H9 (cell line): ENCODE data around the gene RAB11FIP5. TPM values are rescaled to one million over a fixed set of nuclear protein-coding genes. Genes with fewer than 3 reads are reported as not detected.

Experiments
- DNase-seq: peaks from one replicate; pipeline ENCODE4 v3.0.0-alpha.2; 2017
- H2AFZ ChIP-seq: one replicate; pipeline ENCODE4 v1.6.1; 2013; ENCODE audit warnings: mild to moderate bottlenecking, low read length, control low read depth, moderate library complexity
- H2AK5ac ChIP-seq: 2 replicates; pipeline ENCODE4 v1.6.1; 2013; ENCODE audit warnings: low read length, control low read depth, mixed read lengths; ENCODE audit not compliant: insufficient read length
- H2BK120ac ChIP-seq: one replicate; pipeline ENCODE4 v1.6.1; 2013; ENCODE audit warnings: low read depth, mild to moderate bottlenecking, low read length, control low read depth, inconsistent platforms; ENCODE audit not compliant: poor library complexity, severe bottlenecking
- H2BK12ac ChIP-seq: 2 replicates; pipeline ENCODE4 v1.6.1; 2013; ENCODE audit warnings: low read length, control low read depth, mixed read lengths, low read depth; ENCODE audit not compliant: insufficient read length
- H2BK15ac ChIP-seq: 2 replicates; pipeline ENCODE4 v1.6.1; 2013; ENCODE audit warnings: low read depth, low read length, control low read depth
- H2BK20ac ChIP-seq: one replicate; pipeline ENCODE4 v1.6.1; 2013; ENCODE audit warnings: low read depth, mild to moderate bottlenecking, low read length, control low read depth, inconsistent platforms; ENCODE audit not compliant: poor library complexity, severe bottlenecking
- H2BK5ac ChIP-seq: 2 replicates; pipeline ENCODE4 v1.6.1; 2013; ENCODE audit warnings: low read length, control low read depth, mixed read lengths; ENCODE audit not compliant: insufficient read length
- H3K14ac ChIP-seq: 2 replicates; pipeline ENCODE4 v1.6.1; 2013; ENCODE audit warnings: low read length, control low read depth; ENCODE audit not compliant: insufficient read depth
- H3K18ac ChIP-seq: 2 replicates; pipeline ENCODE4 v1.6.1; 2013; ENCODE audit warnings: low read depth, mild to moderate bottlenecking, mixed read lengths, low read length, control low read depth; ENCODE audit not compliant: insufficient read length
- H3K23ac ChIP-seq: 2 replicates; pipeline ENCODE4 v1.6.1; 2013; ENCODE audit warnings: low read length, control low read depth, mixed read lengths, low read depth; ENCODE audit not compliant: insufficient read length
- H3K23me2 ChIP-seq: 2 replicates; pipeline ENCODE4 v1.6.1; 2013; ENCODE audit warnings: low read depth, mild to moderate bottlenecking, mixed read lengths, low read length, control low read depth; ENCODE audit not compliant: insufficient read length, poor library complexity, severe bottlenecking
- H3K27ac ChIP-seq: 2 replicates; pipeline ENCODE4 v1.5.1; 2013; ENCODE audit warnings: low read length, control low read depth, mixed read lengths, low read depth; ENCODE audit not compliant: insufficient read length
- H3K27me3 ChIP-seq: 2 replicates; pipeline ENCODE4 v1.6.1; 2013; ENCODE audit warnings: low read length, control low read depth, inconsistent platforms; ENCODE audit not compliant: insufficient read depth
- H3K4ac ChIP-seq: 2 replicates; pipeline ENCODE4 v1.6.1; 2013; ENCODE audit warnings: low read depth, mild to moderate bottlenecking, control low read depth, inconsistent platforms, low read length, moderate library complexity
- H3K4me1 ChIP-seq: 2 replicates; pipeline ENCODE4 v1.6.1; 2013; ENCODE audit warnings: low read length, control low read depth, inconsistent platforms; ENCODE audit not compliant: insufficient read depth
- H3K4me2 ChIP-seq: 2 replicates; pipeline ENCODE4 v1.6.1; 2013; ENCODE audit warnings: low read length, control low read depth, mixed read lengths; ENCODE audit not compliant: insufficient read length, insufficient read depth
- H3K56ac ChIP-seq: 2 replicates; pipeline ENCODE4 v1.6.1; 2013; ENCODE audit warnings: low read depth, mild to moderate bottlenecking, mixed read lengths, low read length, control low read depth; ENCODE audit not compliant: insufficient read length
- H3K79me1 ChIP-seq: 2 replicates; pipeline ENCODE4 v1.6.1; 2013; ENCODE audit warnings: low read depth, mild to moderate bottlenecking, moderate library complexity, low read length, control low read depth, inconsistent platforms; ENCODE audit not compliant: insufficient read depth, poor library complexity, severe bottlenecking
- H3K79me2 ChIP-seq: 2 replicates; pipeline ENCODE4 v1.6.1; 2013; ENCODE audit warnings: low read length, control low read depth, inconsistent platforms; ENCODE audit not compliant: insufficient read depth
- H3K9ac ChIP-seq: 2 replicates; pipeline ENCODE4 v1.6.1; 2013; ENCODE audit warnings: low read length, control low read depth, mixed read lengths; ENCODE audit not compliant: insufficient read length; ENCODE audit errors: extremely low read depth
- H3K9me3 ChIP-seq: one replicate; pipeline ENCODE4 v1.6.1; 2013; ENCODE audit warnings: low read depth, low read length, inconsistent platforms; ENCODE audit not compliant: control insufficient read depth
- H3T11ph ChIP-seq: one replicate; pipeline ENCODE4 v1.6.1; 2013; ENCODE audit warnings: mild to moderate bottlenecking, low read length, control low read depth, inconsistent platforms
- H4K20me1 ChIP-seq: one replicate; pipeline ENCODE4 v1.6.1; 2013; ENCODE audit not compliant: control insufficient read depth, insufficient read length, insufficient read depth
- H4K5ac ChIP-seq: 2 replicates; pipeline ENCODE4 v1.6.1; 2013; ENCODE audit warnings: low read depth, mild to moderate bottlenecking, mixed read lengths, low read length, control low read depth; ENCODE audit not compliant: insufficient read length
- H4K8ac ChIP-seq: replicated peaks from 2 replicates; pipeline ENCODE4 v1.6.1; 2013; ENCODE audit warnings: low read length, control low read depth, mixed read lengths, low read depth; ENCODE audit not compliant: insufficient read length
- H4K91ac ChIP-seq: 2 replicates; pipeline ENCODE4 v1.6.1; 2013; ENCODE audit warnings: low read depth, mild to moderate bottlenecking, moderate library complexity, mixed read lengths, low read length, control low read depth; ENCODE audit not compliant: insufficient read length
- H3K27ac Mint-ChIP-seq, 3 experiments: 2 replicates in 2 of 3; 3 replicates in 1 of 3; pipeline ENCODE4 v1.8.0; 2020 to 2021; ENCODE audit warnings: mixed read lengths in 3 of 3, mild to moderate bottlenecking in 1 of 3, moderate library complexity in 1 of 3
- H3K27me3 Mint-ChIP-seq: 2 replicates; pipeline ENCODE4 v1.8.0; 2021; ENCODE audit warnings: low read depth, mild to moderate bottlenecking, moderate library complexity, mixed read lengths
- H3K36me3 Mint-ChIP-seq, 3 experiments: 2 replicates in 2 of 3; 3 replicates in 1 of 3; pipeline ENCODE4 v1.8.0; 2020 to 2021; ENCODE audit warnings: low read depth in 3 of 3, mixed read lengths in 3 of 3; ENCODE audit not compliant: insufficient read depth in 1 of 3
- H3K4me1 Mint-ChIP-seq, 2 experiments: 2 replicates each; pipeline ENCODE4 v1.8.0; 2020; ENCODE audit warnings: mixed read lengths in 2 of 2
- H3K4me3 Mint-ChIP-seq, 2 experiments: 2 replicates in 1 of 2; 3 replicates in 1 of 2; pipeline ENCODE4 v1.8.0; 2020 to 2021; ENCODE audit warnings: mild to moderate bottlenecking in 2 of 2, mixed read lengths in 2 of 2, moderate library complexity in 1 of 2
- H3K9me3 Mint-ChIP-seq, 2 experiments: 2 replicates in 1 of 2; 3 replicates in 1 of 2; pipeline ENCODE4 v1.8.0; 2020; ENCODE audit warnings: mild to moderate bottlenecking in 2 of 2, mixed read lengths in 2 of 2, moderate library complexity in 1 of 2
- WGBS: extraction: QIAGEN DNeasy Blood & Tissue Kit; methylation state at CpG from one replicate; pipeline ENCODE4 v1.1.7; 2013; ENCODE audit warnings: missing lambda C conversion rate, low lambda C conversion rate, mixed read lengths; ENCODE audit not compliant: insufficient read length; ENCODE audit errors: extremely low coverage; 5-methylcytosine and 5-hydroxymethylcytosine counted together
- total RNA-seq: library from RNA; stranded (reverse); gene quantifications from 2 replicates; pipeline ENCODE4 v1.2.1, GENCODE V29; 2021
- TF ChIP-seq, protein P1 (sequence below): fragments of 200-600 bp; sonication (generic); conservative IDR thresholded peaks from 3 replicates; pipeline ENCODE4 v1.8.0; 2021; ENCODE audit warnings: antibody characterized with exemption, mild to moderate bottlenecking

RAB11FIP5 gene
- total RNA-seq, 1 experiment from 2014 or later: 7.1 TPM

- no peaks in the 10 kb centered on the region for H3K4me1 ChIP-seq
- no peak overlapping the region for H3K14ac ChIP-seq
- H3K79me2 ChIP-seq: no peaks in the 10 kb centered on the region
- H3K23ac ChIP-seq: no peak overlapping the region
- no peak overlapping the region for H3K9ac ChIP-seq
- no peaks in the 10 kb centered on the region for H3K9me3 Mint-ChIP-seq
- H3K36me3 Mint-ChIP-seq: peaks cover 0 to 5% (median 0%) of the 10 kb centered on the region in 3 experiments; a peak in 2 of 7 replicates
- no peak overlapping the region for H2BK15ac ChIP-seq
- H2BK12ac ChIP-seq: no peak overlapping the region
- DNase-seq: no peak
- H3K4ac ChIP-seq: no peak overlapping the region
- H3K4me3 Mint-ChIP-seq: no peak overlapping the region
- H2BK5ac ChIP-seq: no peak overlapping the region
- no peaks in the 10 kb centered on the region for H3K27me3 ChIP-seq
- no peaks in the 10 kb centered on the region for H3K27me3 Mint-ChIP-seq
- TF ChIP-seq, protein P1, sequence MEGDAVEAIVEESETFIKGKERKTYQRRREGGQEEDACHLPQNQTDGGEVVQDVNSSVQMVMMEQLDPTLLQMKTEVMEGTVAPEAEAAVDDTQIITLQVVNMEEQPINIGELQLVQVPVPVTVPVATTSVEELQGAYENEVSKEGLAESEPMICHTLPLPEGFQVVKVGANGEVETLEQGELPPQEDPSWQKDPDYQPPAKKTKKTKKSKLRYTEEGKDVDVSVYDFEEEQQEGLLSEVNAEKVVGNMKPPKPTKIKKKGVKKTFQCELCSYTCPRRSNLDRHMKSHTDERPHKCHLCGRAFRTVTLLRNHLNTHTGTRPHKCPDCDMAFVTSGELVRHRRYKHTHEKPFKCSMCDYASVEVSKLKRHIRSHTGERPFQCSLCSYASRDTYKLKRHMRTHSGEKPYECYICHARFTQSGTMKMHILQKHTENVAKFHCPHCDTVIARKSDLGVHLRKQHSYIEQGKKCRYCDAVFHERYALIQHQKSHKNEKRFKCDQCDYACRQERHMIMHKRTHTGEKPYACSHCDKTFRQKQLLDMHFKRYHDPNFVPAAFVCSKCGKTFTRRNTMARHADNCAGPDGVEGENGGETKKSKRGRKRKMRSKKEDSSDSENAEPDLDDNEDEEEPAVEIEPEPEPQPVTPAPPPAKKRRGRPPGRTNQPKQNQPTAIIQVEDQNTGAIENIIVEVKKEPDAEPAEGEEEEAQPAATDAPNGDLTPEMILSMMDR: no peak
- H3K27ac Mint-ChIP-seq: no peak overlapping the region
- no peaks in the 10 kb centered on the region for H3K79me1 ChIP-seq
- WGBS: no CpG with 5 or more reads among the region's 10 CpGs
- H3K27ac ChIP-seq: no peak overlapping the region
- no peaks in the 10 kb centered on the region for H3K23me2 ChIP-seq
- no peak overlapping the region for H2AK5ac ChIP-seq
- peaks cover under 1 to 5% of the 10 kb centered on the region in 2 experiments; a peak in 3 of 4 replicates for H3K4me1 Mint-ChIP-seq
- no peak overlapping the region for H4K91ac ChIP-seq
- H2BK120ac ChIP-seq: no peak overlapping the region
- H3K18ac ChIP-seq: no peak overlapping the region
- no peak overlapping the region for H3T11ph ChIP-seq
- no peak overlapping the region for H4K8ac ChIP-seq
- H4K5ac ChIP-seq: no peak overlapping the region
- no peak overlapping the region for H3K56ac ChIP-seq
- H2BK20ac ChIP-seq: no peak overlapping the region
- no peaks in the 10 kb centered on the region for H3K9me3 ChIP-seq
- no peaks in the 10 kb centered on the region for H4K20me1 ChIP-seq
- H3K4me2 ChIP-seq: no peak overlapping the region
- no peak overlapping the region for H2AFZ ChIP-seq
Observed at GRCh38 chr2:73028841-73029240, 83.9 kb downstream of the RAB11FIP5 start.
